Stimulated activated CD4-positive, alpha-beta T cell treated with anti-CD3 and anti-CD28 coated beads, TNF-alpha, amount 100 ng/mL, for 1 hour (primary cell): ENCODE results near the gene SFXN2.
"Not testable (repeated sequence)": the region's sequence is repeated elsewhere in the genome, so short reads cannot be mapped to it uniquely, and the experiment has no call there.

Experiments used
- DNase-seq, 3 donors: peaks; one replicate each; pipeline ENCODE4 v3.0.0-alpha.2; 2020; ENCODE audit warnings: low read depth in 3 of 3, low spot score in 1 of 3

The SFXN2 gene

DNA sequence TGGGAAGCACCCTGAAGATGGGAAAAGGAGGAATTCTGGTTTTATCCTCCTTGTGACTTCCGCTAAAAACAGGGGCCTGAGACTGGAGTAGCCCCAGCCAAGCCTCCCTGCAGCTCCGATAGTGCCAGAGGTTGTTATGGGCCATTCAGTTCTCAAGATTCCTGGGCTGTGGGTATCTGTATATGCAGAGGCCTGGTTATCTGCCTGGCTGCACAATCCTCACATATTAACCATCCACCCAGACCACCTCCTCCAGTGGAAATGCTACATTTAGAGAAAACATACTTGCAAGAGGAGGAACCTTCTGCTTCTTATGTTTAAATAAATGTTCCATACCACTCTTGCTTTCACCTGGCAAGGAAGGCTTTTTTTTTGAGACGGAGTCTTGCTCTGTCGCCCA lies 34.8 kb upstream of the SFXN2 start:
- no peak for DNase-seq

DNA sequence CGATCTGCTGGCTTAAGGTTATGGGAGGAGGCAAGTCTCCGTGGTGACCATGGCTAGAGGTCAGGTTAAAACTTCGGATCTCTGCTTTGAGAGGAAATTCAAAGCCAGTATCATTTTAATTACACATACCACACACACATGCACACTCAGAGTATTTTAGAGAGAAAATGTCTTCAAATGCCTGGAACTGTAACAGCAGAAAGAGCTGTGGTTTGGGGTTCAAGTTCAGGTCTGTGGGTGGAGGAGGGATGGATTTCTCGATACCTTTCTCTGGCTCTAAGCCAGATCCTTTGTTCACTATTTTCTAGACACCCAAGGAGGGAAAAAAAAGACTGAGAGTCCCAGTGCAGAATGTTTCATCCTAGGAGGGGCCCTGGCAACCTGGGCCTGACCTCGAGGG lies 32.7 kb upstream of the SFXN2 start:
- DNase-seq, result no peak

DNA sequence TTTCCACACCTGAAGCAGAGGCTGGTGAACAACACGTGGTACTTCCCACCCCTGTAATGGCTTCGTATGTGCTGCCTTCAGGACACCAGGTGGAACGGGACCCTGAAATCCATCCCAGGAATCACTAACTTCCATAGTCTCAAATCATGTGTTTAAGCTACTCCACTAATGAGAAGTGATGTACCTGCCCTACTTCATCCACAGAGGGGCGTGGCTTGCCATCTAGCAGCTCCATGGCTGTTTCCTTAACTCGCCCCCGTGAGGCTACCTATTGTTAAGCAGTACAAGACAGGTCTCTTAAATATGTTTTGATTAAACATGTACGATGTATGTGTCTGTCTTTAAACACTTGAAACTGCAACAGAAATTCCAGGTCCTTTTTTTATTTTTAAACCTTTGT lies 32.0 kb upstream of the SFXN2 start:
- DNase-seq, result no peak

DNA sequence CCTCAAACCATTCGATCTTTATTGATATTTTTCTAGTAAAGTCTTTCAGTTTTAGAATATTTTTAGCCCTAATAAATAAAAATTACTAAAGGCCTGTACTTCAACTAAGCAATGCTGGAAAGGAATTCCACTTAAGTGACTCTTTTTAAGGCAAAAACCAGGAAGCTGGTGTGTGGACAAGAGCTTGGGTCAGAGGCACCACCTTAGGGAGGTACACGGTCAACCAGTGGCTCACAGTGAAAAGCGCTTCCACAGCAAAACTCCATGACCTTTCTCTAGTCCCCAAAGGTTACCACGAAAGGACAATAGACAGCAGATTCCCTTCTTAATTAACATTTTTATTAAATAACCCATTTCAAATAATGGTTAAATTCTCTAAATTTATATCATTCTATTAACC lies 31.5 kb upstream of the SFXN2 start:
- no peak for DNase-seq

GRCh38 chr10:102683736-102684135 lies 30.7 kb upstream of the SFXN2 start:
- DNase-seq, result no peak

DNA sequence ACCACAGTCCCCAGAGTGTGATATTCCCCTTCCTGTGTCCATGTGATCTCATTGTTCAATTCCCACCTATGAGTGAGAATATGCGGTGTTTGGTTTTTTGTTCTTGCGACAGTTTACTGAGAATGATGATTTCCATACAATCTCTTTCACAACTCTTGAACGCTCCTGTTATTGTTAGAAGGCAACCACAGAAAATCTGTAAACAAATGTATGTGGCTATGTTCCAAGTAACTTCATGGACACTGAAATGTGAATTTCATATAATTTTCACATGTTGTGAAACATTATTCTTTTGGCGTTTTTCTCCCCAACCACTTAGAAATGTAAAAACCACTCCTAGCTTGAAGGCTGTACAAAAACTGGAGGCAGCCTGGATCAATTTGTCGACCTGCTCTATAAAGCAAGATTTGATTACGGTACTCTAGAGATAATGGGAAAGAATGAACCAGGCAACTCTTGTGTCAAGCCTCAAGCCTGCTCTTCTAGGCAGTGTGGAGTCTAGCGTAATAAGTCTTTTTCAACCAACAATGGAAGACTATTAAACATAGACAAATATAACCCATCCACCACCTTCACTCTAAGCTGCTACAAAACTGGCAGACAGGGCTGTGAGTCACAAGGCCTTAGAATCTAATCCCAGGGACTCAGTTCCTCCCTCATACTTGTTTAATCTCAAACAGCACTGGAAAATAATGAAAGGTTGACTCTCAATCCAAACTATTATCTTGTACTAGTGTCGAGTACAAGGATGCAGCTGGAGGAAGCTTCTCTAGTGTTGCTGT lies 23.0 kb upstream of the SFXN2 start:
- DNase-seq, result no peak

- not testable (repeated sequence) for DNase-seq
These were observed 19.0 kb upstream of the SFXN2 start for GRCh38 chr10:102695401-102695800.

DNA sequence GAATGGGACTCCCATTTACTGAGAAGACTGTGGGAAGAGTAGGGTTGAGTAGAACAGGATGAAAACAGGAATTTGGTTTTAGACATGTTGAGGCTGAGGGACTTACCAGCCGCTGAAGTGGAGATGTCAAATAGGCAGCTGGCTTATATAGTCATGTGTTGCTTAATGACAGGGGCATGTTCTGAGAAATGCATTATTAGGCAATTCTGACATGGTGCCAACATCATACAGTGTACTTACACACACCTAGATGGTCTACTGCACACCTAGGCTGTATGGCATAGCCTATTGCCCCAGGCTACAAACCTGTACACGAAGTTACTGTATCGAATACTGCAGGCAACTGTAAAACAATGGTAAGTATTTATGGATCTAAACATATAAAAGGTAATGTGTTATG lies 17.7 kb upstream of the SFXN2 start:
- DNase-seq, result no peak

DNA sequence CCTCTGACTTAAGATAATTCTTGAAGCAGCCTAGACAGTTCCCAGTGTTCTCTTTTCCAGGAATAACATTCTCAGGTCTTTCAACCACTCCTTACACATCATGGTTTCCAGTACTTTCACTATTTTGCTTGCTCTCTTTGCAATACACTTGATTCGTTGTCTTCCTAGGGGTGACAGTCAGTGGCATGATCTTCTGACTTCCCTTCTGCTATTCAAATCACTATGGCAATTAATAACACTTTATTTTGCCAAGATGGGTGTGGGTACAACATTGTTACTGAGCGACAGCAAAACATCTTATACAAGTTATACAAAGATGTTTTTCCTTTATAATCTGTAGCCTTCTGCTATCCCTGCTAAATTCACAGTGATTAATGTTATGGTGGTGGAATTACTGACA lies 15.5 kb upstream of the SFXN2 start:
- DNase-seq, result no peak

- no peak for DNase-seq
These were observed 13.2 kb upstream of the SFXN2 start for GRCh38 chr10:102701272-102701671.

DNA sequence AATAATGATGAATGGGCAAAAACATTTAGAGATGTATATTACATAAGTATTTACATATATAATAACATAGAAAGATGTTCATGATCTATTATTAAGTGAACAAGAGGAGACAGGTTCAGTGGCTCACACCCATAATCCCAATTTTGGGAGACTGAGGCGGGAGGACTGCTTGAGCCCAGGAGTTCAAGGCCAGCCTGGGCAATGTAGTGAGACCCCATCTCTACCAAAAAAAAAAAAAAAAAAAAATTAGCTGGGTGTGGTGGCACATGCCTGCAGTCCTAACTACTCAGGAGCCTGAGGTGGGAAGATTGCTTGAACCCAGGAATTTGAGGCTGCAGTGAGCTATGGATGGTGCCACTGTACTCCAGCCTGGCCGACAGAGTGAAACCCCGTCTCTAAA lies 12.6 kb upstream of the SFXN2 start:
- no peak for DNase-seq

DNA sequence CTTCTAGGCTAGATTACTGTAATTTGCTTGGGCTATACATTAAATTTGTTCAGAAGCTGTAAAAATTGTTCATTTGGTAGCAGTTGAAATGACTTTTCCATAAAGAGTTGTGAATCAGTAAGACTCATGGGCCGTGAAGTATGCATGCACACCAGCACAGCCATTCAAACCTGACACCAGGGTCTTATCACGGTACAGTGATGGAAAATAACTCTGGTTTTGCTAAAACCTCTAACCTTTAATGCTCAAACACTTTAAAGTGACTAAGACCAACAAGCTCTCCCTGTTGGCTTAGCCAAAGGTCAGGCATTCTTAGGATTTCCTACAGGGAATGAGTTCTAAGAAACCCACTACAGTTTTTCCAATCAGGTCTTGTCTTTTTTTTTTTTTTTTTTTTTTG lies 11.7 kb upstream of the SFXN2 start:
- no peak for DNase-seq

- no peak for DNase-seq
These were observed 9.5 kb upstream of the SFXN2 start for GRCh38 chr10:102704915-102705314.

DNA sequence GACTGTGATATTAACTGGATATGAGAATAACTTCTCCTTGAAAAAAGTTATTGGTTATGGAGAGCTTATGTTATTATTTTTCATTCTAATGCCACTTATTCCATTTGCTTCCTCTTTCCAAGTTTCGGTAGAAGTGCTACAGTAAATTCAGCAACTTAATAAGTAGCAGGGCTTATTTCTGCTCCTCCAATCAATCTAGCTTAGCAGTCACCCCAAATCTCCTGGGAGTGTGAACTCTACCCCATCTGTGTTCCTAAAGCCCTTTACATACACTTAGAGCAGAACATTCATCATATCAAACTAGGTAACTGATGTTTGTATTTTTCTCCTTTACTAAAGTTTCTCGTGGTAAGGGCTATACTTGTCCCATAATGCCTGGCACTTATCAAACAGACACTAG lies 8.9 kb upstream of the SFXN2 start:
- no peak for DNase-seq

DNA sequence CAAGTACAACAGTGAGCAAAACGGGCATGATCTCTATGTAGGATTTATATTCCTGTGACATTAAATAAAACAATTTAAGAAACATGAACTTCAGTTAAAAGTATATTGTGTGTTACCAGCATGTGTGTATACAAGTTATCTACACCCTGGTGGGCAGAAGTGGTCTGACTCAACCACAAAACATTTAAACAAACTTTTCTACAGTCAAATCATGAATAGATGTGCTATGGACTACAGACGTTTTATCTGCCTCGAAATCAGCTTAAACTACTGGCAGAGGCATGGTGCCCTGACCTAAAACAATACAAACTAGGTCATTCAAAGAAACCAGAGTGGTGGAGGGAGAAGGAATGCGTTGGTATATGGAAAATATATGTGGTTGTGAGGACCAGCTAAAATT lies 3.8 kb upstream of the SFXN2 start:
- DNase-seq, result no peak

DNA sequence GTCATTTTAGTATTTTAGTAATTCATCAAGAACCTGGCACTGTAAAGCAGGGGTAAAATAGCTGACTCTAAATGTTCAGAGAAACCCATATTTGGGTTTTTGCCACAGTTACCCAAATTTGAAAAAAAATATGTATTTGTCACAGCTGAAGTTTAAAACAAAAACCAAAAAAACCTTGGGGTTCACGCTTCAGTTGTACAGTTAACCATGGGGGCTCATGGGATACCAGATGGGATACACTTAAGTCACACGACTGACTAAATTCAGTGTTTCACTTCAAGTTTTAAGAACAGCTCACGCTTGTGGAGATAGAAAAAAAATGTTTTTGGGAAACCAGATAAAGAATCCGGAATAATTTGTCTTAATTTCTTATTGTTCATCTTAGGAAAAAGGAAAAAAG lies 2.3 kb upstream of the SFXN2 start:
- DNase-seq, result no peak

- DNase-seq, result no peak
These were observed 1.4 kb upstream of the SFXN2 start for GRCh38 chr10:102712843-102713538.

- DNase-seq, result peak in 2 of 3 donors; percentile 25 to 45
These were observed 960 bp upstream of the SFXN2 start for GRCh38 chr10:102713539-102713813.

- DNase-seq, result peak; percentile 76 to 94 (median 87)
These were observed 419 bp upstream of the SFXN2 start, which contains the start of gene ARL3 for GRCh38 chr10:102713814-102714620. Gene ARL3 (minus strand): TSS chr10:102714397. CDS start chr10:102714275, 122 bp downstream.

DNA sequence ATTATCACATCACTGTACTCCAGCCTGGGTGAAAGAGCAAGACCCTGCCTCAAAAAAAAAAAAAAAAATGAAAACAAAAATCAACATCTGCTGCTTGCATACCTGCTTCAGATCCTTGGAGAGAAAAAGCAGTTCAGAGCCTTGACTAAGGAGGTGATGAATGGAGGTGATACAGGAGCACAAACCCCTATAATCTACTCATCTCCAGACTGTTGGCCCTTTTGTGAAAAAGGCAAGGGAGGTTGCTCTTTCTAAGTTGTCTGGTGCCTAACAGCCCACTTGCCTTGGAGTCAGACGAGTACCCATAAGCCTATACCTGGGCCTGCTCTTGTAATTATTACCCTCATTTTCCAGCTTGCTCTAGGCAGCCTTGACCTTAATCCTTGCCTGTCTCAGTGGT lies 1.4 kb downstream of the SFXN2 start:
- DNase-seq, result no peak

DNA sequence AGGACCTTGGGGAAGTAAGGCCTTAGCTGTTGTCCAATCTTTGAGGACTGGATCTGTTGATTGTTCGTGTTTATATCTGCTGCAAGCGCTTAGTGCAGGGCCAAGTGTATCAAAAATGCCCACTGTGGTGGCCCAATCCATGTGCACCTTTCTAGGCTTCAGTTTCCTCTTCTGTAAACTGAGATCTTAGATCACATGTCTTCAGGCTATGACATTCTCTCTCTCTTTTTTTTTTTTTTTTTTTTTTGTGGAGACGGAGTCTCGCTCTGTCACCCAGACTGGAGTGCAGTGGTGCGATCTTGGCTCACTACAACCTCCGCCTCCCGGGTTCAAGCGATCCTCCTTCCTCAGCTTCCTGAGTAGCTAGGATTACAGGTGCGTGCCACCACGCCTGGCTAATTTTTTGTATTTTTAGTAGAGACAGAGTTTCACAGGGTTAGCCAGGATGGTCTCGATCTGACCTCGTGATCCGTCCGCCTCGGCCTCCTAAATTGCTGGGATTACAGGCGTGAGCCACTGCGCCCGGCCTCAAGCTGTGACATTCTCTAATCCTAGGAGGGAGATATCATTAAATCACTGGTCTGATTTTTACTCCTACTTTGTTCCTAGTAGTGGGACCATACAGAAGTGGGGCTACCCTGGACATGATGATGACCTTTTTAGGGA lies 2.6 kb downstream of the SFXN2 start:
- DNase-seq, result not testable (repeated sequence)

DNA sequence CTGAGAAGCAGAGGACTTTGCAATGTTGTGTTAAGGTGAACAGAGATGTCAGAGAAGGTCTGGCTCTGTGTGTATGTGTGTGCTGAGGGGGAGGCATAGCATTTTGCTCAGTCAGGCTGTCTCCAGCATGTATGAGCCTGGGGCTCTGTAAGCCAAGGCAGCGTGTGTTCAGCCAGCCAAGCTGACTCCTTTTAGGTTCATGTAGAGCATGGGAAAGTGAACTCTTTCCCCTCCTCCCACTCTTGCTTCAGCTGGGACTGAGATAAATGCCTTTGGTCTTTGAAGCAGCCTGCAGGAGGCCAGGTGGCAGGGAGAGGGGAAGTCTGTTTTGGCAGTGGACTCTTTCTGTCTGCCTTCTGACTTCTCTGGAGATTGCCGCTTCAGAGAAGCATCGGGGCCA lies 3.8 kb downstream of the SFXN2 start:
- no peak for DNase-seq
